Transverse colon (tissue), 4 donors: ENCODE data around the gene MSX2.
A peak's percentile ranks its signal among the peaks of the same experiment; 100 is the strongest.

ENCODE experiments used
- CTCF ChIP-seq, 5 experiments: fragments of 200-600 bp in 3 of 5; fragments of 450-650 bp in 2 of 5; sonication (generic) in 3 of 5; IDR thresholded peaks; 1 replicate in 2 of 5; 2 replicates in 3 of 5; pipeline ENCODE4 v1.5.1; 2016 to 2017; ENCODE audit warnings: antibody characterized with exemption in 5 of 5, inconsistent platforms in 3 of 5, mild to moderate bottlenecking in 2 of 5, moderate library complexity in 1 of 5
- POLR2A ChIP-seq: fragments of 450-650 bp; IDR thresholded peaks from one replicate; pipeline ENCODE4 v1.6.1; 2016; ENCODE audit warnings: antibody characterized with exemption, mild to moderate bottlenecking, moderate library complexity
- POLR2AphosphoS5 ChIP-seq, 3 donors: sonication (generic); formaldehyde crosslinking; IDR thresholded peaks; one replicate each; pipeline ENCODE4 v1.6.1; 2016; ENCODE audit warnings: antibody characterized with exemption in 3 of 3

GRCh38 chr5:174735498-174736330 is 11.3 kb downstream of the MSX2 start:
- TF ChIP-seq CTCF (IDR thresholded peaks at IDR 0.05), result peak in 4 of 5 experiments; percentile 19 to 27 (median 24)
- no peak for TF ChIP-seq POLR2AphosphoS5 (IDR thresholded peaks at IDR 0.05)
- TF ChIP-seq POLR2A, result no peak
